Endothelial cell of umbilical vein (primary cell): ENCODE measurements around the gene SORT1. TPM values are rescaled to one million over a fixed set of nuclear protein-coding genes. Genes with fewer than 3 reads are reported as not detected.

ENCODE experiments used
- BruUV-seq: library from RNA; stranded (reverse); fragments of 400-500 nt; replicated peaks from 2 replicates; lab custom pipeline; 2021; lab: Mats Ljungman, UMichigan
- CTCF ChIA-PET: fragments of 300-600, 350-600 bp; sonication (Branson Sonifier 250); formaldehyde crosslinking; loops from one replicate; lab custom pipeline; 2021; ENCODE audit warnings: antibody characterized with exemption, inconsistent platforms; lab: Charles Lee
- POLR2A ChIA-PET: fragments of 300-600, 350-600 bp; sonication (Branson Sonifier 250); formaldehyde crosslinking; loops from one replicate; lab custom pipeline; 2021; ENCODE audit warnings: antibody characterized with exemption, inconsistent platforms; lab: Charles Lee
- DNase-seq: peaks from one replicate; pipeline ENCODE4 v3.0.0-alpha.2; 2011; ENCODE audit warnings: low read depth, low spot score
- FAIRE-seq: peaks from 2 replicates; lab custom pipeline; 2011; peaks lifted over from hg19 to GRCh38; lab: Jason Lieb, UNC
- H2AFZ ChIP-seq: 2 replicates; pipeline ENCODE4 v1.6.0; 2012; ENCODE audit warnings: low read depth, low read length, control low read depth, inconsistent platforms
- H3K27ac ChIP-seq: 2 replicates; pipeline ENCODE4 v1.5.1; 2011; ENCODE audit warnings: low read depth, mild to moderate bottlenecking, control low read depth, low read length, moderate library complexity; ENCODE audit not compliant: insufficient read depth
- H3K27me3 ChIP-seq, 2 experiments: 2 replicates each; pipeline versions ENCODE4 v1.6.0 to v1.6.1; 2011; ENCODE audit warnings: low read length in 2 of 2, mixed read lengths in 1 of 2; ENCODE audit not compliant: control insufficient read depth in 2 of 2, insufficient read depth in 2 of 2
- H3K36me3 ChIP-seq, 2 experiments: 2 replicates in 1 of 2; 3 replicates in 1 of 2; pipeline ENCODE4 v1.5.1; 2011; ENCODE audit warnings: low read length in 2 of 2, mild to moderate bottlenecking in 1 of 2, moderate library complexity in 1 of 2; ENCODE audit not compliant: control insufficient read depth in 2 of 2, insufficient read depth in 2 of 2; ENCODE audit errors: extremely low read depth in 1 of 2
- H3K4me1 ChIP-seq: 3 replicates; pipeline ENCODE4 v1.5.1; 2011; ENCODE audit warnings: mild to moderate bottlenecking, low read length; ENCODE audit not compliant: control insufficient read depth, insufficient read depth; ENCODE audit errors: extremely low read depth
- H3K4me2 ChIP-seq: 2 replicates; pipeline ENCODE4 v1.6.1; 2011; ENCODE audit warnings: low read length, control low read depth, mixed read lengths; ENCODE audit not compliant: insufficient read depth
- H3K4me3 ChIP-seq, 3 experiments: fragments of 200-600 bp in 1 of 3; sonication (generic), shearing (Covaris generic) in 1 of 3; replicated peaks in 1 of 3; 2 replicates each; pipeline ENCODE4 v1.5.1; 2011 to 2016; ENCODE audit warnings: control low read depth in 3 of 3, low read length in 3 of 3, mild to moderate bottlenecking in 2 of 3, inconsistent platforms in 1 of 3, low read depth in 1 of 3, moderate library complexity in 1 of 3; ENCODE audit not compliant: insufficient read depth in 1 of 3
- H3K79me2 ChIP-seq: 2 replicates; pipeline ENCODE4 v1.6.0; 2012; ENCODE audit warnings: low read length, inconsistent platforms; ENCODE audit not compliant: control insufficient read depth, insufficient read depth
- H3K9ac ChIP-seq: replicated peaks from 2 replicates; pipeline ENCODE3; 2011; ENCODE audit warnings: low read length, control low read depth; ENCODE audit not compliant: insufficient read depth; ENCODE audit errors: extremely low read depth
- H3K9me1 ChIP-seq: replicated peaks from 3 replicates; pipeline ENCODE4 v1.6.0; 2011; ENCODE audit warnings: mild to moderate bottlenecking, low read length; ENCODE audit not compliant: control insufficient read depth, insufficient read depth; ENCODE audit errors: extremely low read depth
- H3K9me3 ChIP-seq: replicated peaks from 2 replicates; pipeline ENCODE4 v1.5.1; 2012; ENCODE audit warnings: low read length, inconsistent platforms; ENCODE audit not compliant: control insufficient read depth, insufficient read depth
- H4K20me1 ChIP-seq: replicated peaks from 2 replicates; pipeline ENCODE3; 2011; ENCODE audit warnings: mild to moderate bottlenecking, low read length; ENCODE audit not compliant: control insufficient read depth, insufficient read depth; ENCODE audit errors: extremely low read depth
- CTCF ChIP-seq, 2 donors: IDR thresholded peaks; 1 replicate in 1 of 2; 2 replicates in 1 of 2; pipeline ENCODE4 v1.5.1; 2011; ENCODE audit warnings: low read length in 2 of 2, mild to moderate bottlenecking in 2 of 2, moderate library complexity in 2 of 2, control low read depth in 1 of 2, inconsistent platforms in 1 of 2, low read depth in 1 of 2; ENCODE audit not compliant: insufficient read depth in 1 of 2; ENCODE audit errors: extremely low read depth in 1 of 2
- EZH2 ChIP-seq: IDR thresholded peaks from 2 replicates; pipeline ENCODE4 v1.6.1; 2012; ENCODE audit warnings: borderline replicate concordance, low read depth, mild to moderate bottlenecking, moderate library complexity, low read length, inconsistent platforms; ENCODE audit not compliant: severe bottlenecking
- FOS ChIP-seq: IDR thresholded peaks from 2 replicates; pipeline ENCODE4 v1.6.1; 2011; ENCODE audit warnings: mild to moderate bottlenecking, low read length, moderate library complexity, borderline replicate concordance; ENCODE audit not compliant: insufficient read depth
- GATA2 ChIP-seq: IDR thresholded peaks from 2 replicates; pipeline ENCODE4 v1.7.0; 2011; ENCODE audit warnings: low read depth, mild to moderate bottlenecking, moderate library complexity, mixed read lengths, low read length; ENCODE audit not compliant: insufficient read length, insufficient read depth
- JUN ChIP-seq: IDR thresholded peaks from 2 replicates; pipeline ENCODE4 v1.6.1; 2011; ENCODE audit warnings: borderline replicate concordance, low read depth; ENCODE audit not compliant: insufficient read length, insufficient read depth
- MAX ChIP-seq: IDR thresholded peaks from 2 replicates; pipeline ENCODE4 v1.6.1; 2011; ENCODE audit not compliant: insufficient read depth, insufficient read length
- MYC ChIP-seq: IDR thresholded peaks from one replicate; pipeline ENCODE4 v1.6.1; 2011; ENCODE audit warnings: mild to moderate bottlenecking, low read depth, low read length
- POLR2A ChIP-seq: IDR thresholded peaks from 2 replicates; pipeline ENCODE4 v1.6.1; 2012; ENCODE audit warnings: low read depth, mild to moderate bottlenecking, control low read depth, low read length
- POLR2AphosphoS5 ChIP-seq: IDR thresholded peaks from 2 replicates; pipeline ENCODE4 v1.6.1; 2012; ENCODE audit warnings: low read depth, mild to moderate bottlenecking, control low read depth, low read length, moderate library complexity; ENCODE audit not compliant: insufficient read depth
- dilution Hi-C: fragments of 300-500 bp; cut with MboI; formaldehyde crosslinking; loops from one replicate; pipeline ENCODE4 v1.15.0; 2019; ENCODE audit warnings: low sequenced_read_pairs; ENCODE audit not compliant: extremely low pct_ligation_motif_present
- intact Hi-C: fragments of 100-400 bp; cut with micrococcal nuclease; formaldehyde crosslinking; loops from one replicate; pipeline ENCODE4 v1.10.0; 2022
- polyA plus RNA-seq, 4 experiments: library from polyadenylated mRNA; depleted of rRNA in 3 of 4; stranded (reverse) in 3 of 4; unstranded in 1 of 4; fragments of >200 nt; gene quantifications; 2 replicates each; pipeline versions ENCODE4 v1.2.1 to v1.2.3, GENCODE V29; 2011 to 2012; ENCODE audit warnings: missing spikeins in 1 of 4
- total RNA-seq: library from RNA; stranded (reverse); gene quantifications from 2 replicates; pipeline ENCODE4 v1.2.3, GENCODE V29; 2021

Gene SORT1
- total and polyA plus RNA-seq, 2 donors (not counting 3 experiments of a cell fraction or from before 2014, with no cell fraction given): 6.8 to 17.8 TPM

- POLR2A ChIA-PET: no interaction called here
- FAIRE-seq (no peak), DNase-seq (no peak)
- CTCF ChIA-PET: no interaction called here
- no peak overlapping the region for H3K4me2 ChIP-seq
- TF ChIP-seq GATA2 (no peak), EZH2 (no peak), CTCF (IDR thresholded peaks at IDR 0.05; ENCODE audit: extremely low read depth in 1 of 2, insufficient read depth in 1 of 2, low read depth in 1 of 2, low read length in 2 of 2) (no peak), POLR2A (no peak), MYC (no peak), FOS (no peak), JUN (no peak), MAX (no peak), POLR2AphosphoS5 (no peak)
- H4K20me1 ChIP-seq: no peaks in the 10 kb centered on the region
- peaks cover 16 to 17% of the 10 kb centered on the region in 2 experiments for H3K36me3 ChIP-seq
- dilution Hi-C loops (no loop called here), intact Hi-C loops (no loop called here)
- H3K9me3 ChIP-seq: no peaks in the 10 kb centered on the region
- H3K9ac ChIP-seq: no peak overlapping the region
- H3K4me3 ChIP-seq: no peak overlapping the region
- H3K9me1 ChIP-seq: no peaks in the 10 kb centered on the region
- no peaks in the 10 kb centered on the region for H3K27me3 ChIP-seq
- H3K27ac ChIP-seq: no peak overlapping the region
- H2AFZ ChIP-seq: no peak overlapping the region
- H3K79me2 ChIP-seq: no peaks in the 10 kb centered on the region
- no TSS peak for BruUV-seq
- H3K4me1 ChIP-seq: no peaks in the 10 kb centered on the region
Observed at GRCh38 chr1:109404838-109405237, 7.1 kb upstream of the SORT1 start.
